ENCODE measurements around the gene PLA2G6.
A peak's percentile ranks its signal among the peaks of the same experiment; 100 is the strongest.

DNA sequence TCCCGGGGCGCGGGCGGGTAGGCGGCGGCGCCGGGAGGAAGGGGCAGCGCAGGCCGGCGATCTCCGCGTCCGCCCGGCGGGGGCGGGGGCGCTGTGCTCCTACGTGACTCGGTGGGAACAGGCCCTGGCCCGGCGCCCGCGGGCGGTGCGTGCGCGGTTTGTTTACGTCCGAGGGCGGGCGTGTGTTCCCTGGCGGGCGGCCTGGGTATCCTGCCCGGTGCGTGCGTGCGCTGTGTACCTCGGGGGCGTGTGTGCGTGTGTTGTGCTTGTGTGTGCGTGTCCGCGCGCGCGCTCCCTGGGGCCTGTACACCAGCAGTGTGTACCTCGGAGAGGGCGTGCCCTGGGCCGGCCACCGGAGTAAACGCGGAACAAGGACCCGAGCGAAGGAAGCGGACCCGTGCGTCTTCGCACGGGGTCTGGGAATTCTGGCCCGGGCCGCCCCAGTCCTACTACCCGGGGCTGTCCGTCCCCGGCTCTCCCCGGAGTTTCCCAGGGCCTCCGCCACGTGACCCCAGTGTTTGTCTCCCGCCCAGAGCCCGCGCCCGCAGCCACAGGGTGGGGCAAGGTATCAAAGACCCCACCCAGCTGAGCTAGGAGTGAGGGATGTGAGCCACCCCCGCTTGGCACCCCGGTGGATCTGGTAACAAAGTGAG is 20.9 kb upstream of the PLA2G6 start:
- TF ChIP-seq CTCF (IDR thresholded peaks at IDR 0.05) (peak in 3 of 7 experiments; percentile 4 to 40 (median 24)), POLR2A (IDR thresholded peaks at IDR 0.05) (no peak)

Data from stomach (tissue), 4 donors.